ENCODE measurements around the gene UGT1A6.
"Not testable (repeated sequence)": the region's sequence is repeated elsewhere in the genome, so short reads cannot be mapped to it uniquely, and the experiment has no call there.

The UGT1A6 gene

DNA sequence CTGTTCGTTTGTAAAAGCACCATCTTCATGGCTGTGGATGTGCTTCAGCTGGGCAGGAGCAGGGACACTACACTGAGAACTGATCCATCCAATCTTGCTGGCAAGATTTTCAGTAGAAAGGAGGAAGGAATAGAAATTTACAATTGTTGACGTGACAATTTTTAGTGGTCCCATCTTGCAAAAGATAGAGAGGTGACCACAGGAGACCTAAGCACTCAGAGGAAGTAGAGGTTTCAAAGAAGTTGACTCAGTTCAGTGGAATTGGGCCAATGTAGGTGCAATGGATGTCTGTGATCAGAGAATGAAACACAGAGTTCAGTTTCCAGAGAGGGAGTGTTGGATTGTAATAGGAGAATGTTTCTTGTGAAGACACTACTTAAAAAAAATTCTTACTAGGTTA is 21.4 kb downstream of the UGT1A6 start:
- Mint-ChIP-seq H3K27me3 (peaks cover 16% of the 10 kb centered on the region), H3K36me3 (no peaks in the 10 kb centered on the region), H3K27ac (no peak overlapping the region), H3K4me3 (no peak overlapping the region), H3K4me1 (peaks cover 6% of the 10 kb centered on the region), H3K9me3 (no peaks in the 10 kb centered on the region)
- ATAC-seq (ENCODE audit: low read depth) (no peak), DNase-seq (ENCODE audit: low spot score in 2 of 2) (no peak)

DNA sequence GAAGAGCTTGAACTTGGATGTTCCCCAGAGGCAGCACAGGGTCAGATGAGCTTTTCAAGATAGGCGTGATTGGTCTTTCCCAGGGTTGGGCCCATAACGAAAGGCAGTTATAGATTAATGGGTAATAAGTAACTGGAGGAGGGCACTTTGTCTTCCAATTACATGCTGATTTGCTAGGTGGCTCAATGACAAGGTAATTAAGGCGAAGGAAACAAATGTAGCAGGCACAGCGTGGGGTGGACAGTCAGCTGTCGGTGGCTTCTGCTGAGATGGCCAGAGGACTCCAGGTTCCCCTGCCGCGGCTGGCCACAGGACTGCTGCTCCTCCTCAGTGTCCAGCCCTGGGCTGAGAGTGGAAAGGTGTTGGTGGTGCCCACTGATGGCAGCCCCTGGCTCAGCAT is 25.9 kb downstream of the UGT1A6 start, which contains the start of gene UGT1A4:
UGT1A4 (plus strand) TSS at position 185 of the 400 bp plus-strand sequence; CDS start at position 270, 85 bp downstream.
- no peak for ATAC-seq (ENCODE audit: low read depth)
- no peak for DNase-seq (ENCODE audit: low spot score in 2 of 2)
- Mint-ChIP-seq H3K4me3 (no peak within 1 kb of the TSS), H3K36me3 (no peaks in the 10 kb centered on the region), H3K4me1 (no peaks in the 10 kb centered on the region), H3K9me3 (no peaks in the 10 kb centered on the region), H3K27me3 (peaks cover 14% of the 10 kb centered on the region), H3K27ac (no peak within 1 kb of the TSS)

DNA sequence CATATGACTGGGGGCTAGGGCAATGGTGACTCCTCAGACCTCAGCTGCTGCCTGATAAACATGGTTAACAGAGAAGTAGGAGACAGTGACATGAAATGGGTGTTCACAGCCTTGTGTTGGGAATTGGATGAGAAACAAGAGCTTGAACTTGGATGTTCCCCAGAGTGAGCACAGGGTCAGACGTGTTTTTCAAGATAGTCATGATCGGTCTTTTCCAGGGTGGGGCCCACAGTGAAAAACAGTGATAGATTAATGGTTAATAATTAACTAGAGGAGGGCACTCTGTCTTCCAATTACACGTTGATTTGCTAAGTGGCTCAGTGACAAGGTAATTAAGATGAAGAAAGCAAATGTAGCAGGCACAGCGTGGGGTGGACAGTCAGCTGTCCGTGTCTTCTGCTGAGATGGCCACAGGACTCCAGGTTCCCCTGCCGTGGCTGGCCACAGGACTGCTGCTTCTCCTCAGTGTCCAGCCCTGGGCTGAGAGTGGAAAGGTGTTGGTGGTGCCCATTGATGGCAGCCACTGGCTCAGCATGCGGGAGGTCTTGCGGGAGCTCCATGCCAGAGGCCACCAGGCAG is 36.1 kb downstream of the UGT1A6 start, which contains the start of gene UGT1A3:
UGT1A3 (plus strand) TSS at position 320 of the 579 bp plus-strand sequence; CDS start at position 405, 85 bp downstream.
- no peak within 1 kb of the TSS for H3K4me3 Mint-ChIP-seq
- H3K27me3 Mint-ChIP-seq, result peaks cover 16% of the 10 kb centered on the region
- no peaks in the 10 kb centered on the region for H3K4me1 Mint-ChIP-seq
- no peak for ATAC-seq (ENCODE audit: low read depth)
- DNase-seq (ENCODE audit: low spot score in 2 of 2), result no peak
- H3K9me3 Mint-ChIP-seq, result no peaks in the 10 kb centered on the region
- H3K36me3 Mint-ChIP-seq, result no peaks in the 10 kb centered on the region
- no peak within 1 kb of the TSS for H3K27ac Mint-ChIP-seq

DNA sequence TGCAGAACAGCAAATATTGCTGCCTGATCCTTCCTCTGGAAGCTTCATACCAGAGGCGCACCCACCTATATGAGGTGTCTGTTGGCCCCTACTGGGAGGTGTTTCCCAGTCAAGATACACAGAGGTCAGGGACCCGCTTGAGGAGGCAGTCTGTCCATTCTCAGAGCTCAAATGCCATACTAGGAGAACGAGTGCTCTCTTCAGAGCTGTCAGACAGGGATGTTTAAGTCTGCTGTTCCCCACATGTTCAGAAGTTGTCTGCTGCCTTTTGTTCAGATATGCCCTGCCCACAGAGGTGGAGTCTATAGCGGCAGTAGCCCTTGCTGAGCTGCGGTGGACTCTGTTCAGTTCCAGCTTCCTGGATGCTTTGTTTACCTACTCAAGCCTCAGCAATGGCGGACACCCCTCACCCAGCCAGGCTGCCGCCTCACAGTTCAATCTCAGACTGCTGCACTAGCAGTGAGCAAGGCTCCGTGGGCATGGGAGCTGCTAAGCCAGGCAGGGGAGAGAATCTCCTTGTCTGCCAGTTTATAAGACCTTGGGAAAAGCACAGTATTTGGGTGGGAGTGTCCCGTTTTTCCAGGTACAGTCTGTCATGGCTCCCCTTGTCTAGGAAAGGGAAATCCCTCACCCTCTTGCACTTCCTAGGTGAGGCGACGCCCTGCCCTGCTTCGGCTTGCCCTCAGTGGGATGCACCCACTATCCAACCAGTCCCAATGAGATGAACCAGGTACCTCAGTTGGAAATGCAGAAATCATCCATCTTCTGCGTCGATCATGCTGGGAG is 44.4 kb downstream of the UGT1A6 start:
- not testable (repeated sequence) for H3K36me3 Mint-ChIP-seq; DNase-seq (ENCODE audit: low spot score in 2 of 2); H3K9me3 Mint-ChIP-seq

DNA sequence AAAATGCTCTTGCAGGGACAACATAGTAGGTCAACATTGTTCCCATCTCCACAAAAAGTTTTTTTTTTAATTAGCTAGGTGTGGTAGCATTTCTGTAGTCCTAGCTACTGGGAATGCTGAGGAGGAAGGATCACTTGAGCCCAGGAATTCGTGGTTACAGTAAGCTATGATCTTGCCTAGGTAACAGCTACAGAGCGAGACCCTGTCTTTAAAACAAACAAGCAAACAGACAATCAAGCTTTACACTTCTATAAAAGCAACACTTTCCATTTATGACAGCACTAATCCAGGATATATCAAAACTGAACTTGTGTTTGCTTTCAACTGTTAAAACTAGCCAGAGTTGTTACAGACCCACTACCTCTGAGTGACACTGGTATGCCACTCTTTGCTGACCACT is 48.2 kb downstream of the UGT1A6 start:
- ATAC-seq (ENCODE audit: low read depth) (no peak), DNase-seq (ENCODE audit: low spot score in 2 of 2) (no peak)
- no peaks in the 10 kb centered on the region for H3K9me3 Mint-ChIP-seq
- H3K4me1 Mint-ChIP-seq, result no peaks in the 10 kb centered on the region
- peaks cover 25% of the 10 kb centered on the region for H3K27me3 Mint-ChIP-seq
- H3K27ac Mint-ChIP-seq, result no peak overlapping the region
- H3K36me3 Mint-ChIP-seq, result no peaks in the 10 kb centered on the region
- H3K4me3 Mint-ChIP-seq, result no peak overlapping the region

More for the DNA sequence above, 44.4 kb downstream of the UGT1A6 start:
- not testable (repeated sequence) for H3K4me3 Mint-ChIP-seq; ATAC-seq (ENCODE audit: low read depth); H3K27ac Mint-ChIP-seq; H3K4me1 Mint-ChIP-seq
- peaks cover 28% of the 10 kb centered on the region for H3K27me3 Mint-ChIP-seq

DNA sequence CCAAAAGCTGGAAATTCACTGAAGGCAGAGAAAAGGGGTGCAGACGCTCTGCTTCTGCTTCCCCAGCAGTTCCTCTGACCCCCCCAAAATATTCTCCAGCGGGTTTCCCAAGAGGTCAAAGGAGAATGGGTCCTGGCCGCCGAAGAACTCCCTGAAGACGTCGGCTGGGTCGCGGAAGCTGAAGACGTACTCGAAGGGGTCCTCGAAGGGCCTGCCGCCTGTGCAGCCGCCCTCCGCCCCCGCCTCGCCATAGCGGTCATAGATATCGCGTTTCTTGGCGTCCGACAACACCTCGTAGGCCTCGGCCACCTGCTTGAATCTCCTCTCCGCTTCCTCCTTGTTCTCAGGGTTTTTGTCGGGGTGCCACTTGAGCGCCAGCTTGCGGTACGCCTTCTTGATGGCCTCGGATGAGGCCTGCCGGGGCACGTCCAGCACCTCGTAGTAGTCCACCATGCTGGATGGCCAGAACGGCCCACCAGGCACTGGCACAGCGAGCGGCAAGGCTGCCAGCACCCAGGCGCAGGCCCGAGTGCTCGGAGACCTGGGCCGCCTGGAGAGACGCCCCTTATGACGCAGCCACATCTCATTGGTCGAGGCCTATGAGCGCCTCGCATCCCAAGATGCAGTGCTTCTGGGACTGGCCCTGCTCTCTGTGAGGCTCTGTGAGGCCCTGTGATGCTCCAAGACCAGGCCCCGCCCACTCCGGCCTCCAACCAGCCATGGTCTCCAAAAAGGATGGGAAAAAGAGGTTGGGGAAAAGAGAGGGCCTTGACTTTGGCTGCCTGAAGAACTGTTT is 51.0 kb downstream of the UGT1A6 start:
- Mint-ChIP-seq H3K4me1 (no peaks in the 10 kb centered on the region), H3K27me3 (peaks cover 28% of the 10 kb centered on the region), H3K4me3 (no peak overlapping the region), H3K27ac (no peak overlapping the region), H3K36me3 (no peaks in the 10 kb centered on the region), H3K9me3 (no peaks in the 10 kb centered on the region)
- DNase-seq (ENCODE audit: low spot score in 2 of 2), result no peak
- ATAC-seq (ENCODE audit: low read depth), result no peak

GRCh38 chr2:233745073-233745755 is 52.5 kb downstream of the UGT1A6 start:
- no peak for ATAC-seq (ENCODE audit: low read depth)
- DNase-seq (ENCODE audit: low spot score in 2 of 2), result no peak
- Mint-ChIP-seq H3K9me3 (peaks cover 5% of the 10 kb centered on the region), H3K27ac (no peak overlapping the region), H3K27me3 (peaks cover 26% of the 10 kb centered on the region), H3K36me3 (peaks cover 3% of the 10 kb centered on the region), H3K4me1 (no peaks in the 10 kb centered on the region), H3K4me3 (no peak overlapping the region)

DNA sequence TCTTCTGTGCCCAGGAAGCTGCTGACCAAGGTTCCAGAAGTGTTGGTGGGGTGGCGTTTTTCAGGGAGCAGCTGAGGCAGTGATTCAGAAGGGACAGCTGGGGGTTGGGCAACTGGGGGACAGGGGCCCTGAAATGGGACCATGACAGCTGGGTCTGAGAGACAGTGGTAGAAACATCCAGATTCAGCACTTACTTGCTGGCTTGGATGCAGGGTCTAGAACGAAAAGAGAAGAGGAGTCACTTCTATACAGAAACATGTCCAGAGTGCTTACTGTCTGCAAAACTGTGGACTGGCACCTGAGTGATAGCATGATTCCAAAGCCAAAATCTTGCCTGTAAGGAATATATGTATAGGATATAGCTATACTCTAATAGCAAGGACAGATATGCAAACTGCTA is 53.1 kb downstream of the UGT1A6 start:
- not testable (repeated sequence) for H3K27ac Mint-ChIP-seq; H3K4me1 Mint-ChIP-seq; H3K36me3 Mint-ChIP-seq; H3K9me3 Mint-ChIP-seq; H3K4me3 Mint-ChIP-seq; DNase-seq (ENCODE audit: low spot score in 2 of 2); ATAC-seq (ENCODE audit: low read depth)
- peaks cover 26% of the 10 kb centered on the region for H3K27me3 Mint-ChIP-seq

GRCh38 chr2:233746475-233747282 is 54.0 kb downstream of the UGT1A6 start:
- Mint-ChIP-seq H3K27me3 (peaks cover 23% of the 10 kb centered on the region), H3K27ac (no peak overlapping the region), H3K4me1 (no peaks in the 10 kb centered on the region), H3K9me3 (peaks cover 9% of the 10 kb centered on the region), H3K4me3 (no peak overlapping the region), H3K36me3 (peaks cover 5% of the 10 kb centered on the region)
- DNase-seq (ENCODE audit: low spot score in 2 of 2) (no peak), ATAC-seq (ENCODE audit: low read depth) (no peak)

DNA sequence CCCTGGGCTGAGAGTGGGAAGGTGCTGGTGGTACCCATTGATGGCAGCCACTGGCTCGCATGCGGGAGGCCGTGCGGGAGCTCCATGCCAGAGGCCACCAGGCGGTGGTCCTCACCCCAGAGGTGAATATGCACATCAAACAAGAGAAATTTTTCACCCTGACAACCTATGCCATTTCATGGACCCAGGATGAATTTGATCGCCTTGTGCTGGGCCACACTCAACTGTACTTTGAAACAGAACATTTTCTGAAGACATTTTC is 54.5 kb downstream of the UGT1A6 start:
- no peak for DNase-seq (ENCODE audit: low spot score in 2 of 2)
- peaks cover 7% of the 10 kb centered on the region for H3K36me3 Mint-ChIP-seq
- H3K27ac Mint-ChIP-seq, result no peak overlapping the region
- H3K9me3 Mint-ChIP-seq, result peaks cover 11% of the 10 kb centered on the region
- ATAC-seq (ENCODE audit: low read depth), result no peak
- H3K4me3 Mint-ChIP-seq, result no peak overlapping the region
- H3K27me3 Mint-ChIP-seq, result peaks cover 23% of the 10 kb centered on the region
- no peaks in the 10 kb centered on the region for H3K4me1 Mint-ChIP-seq

DNA sequence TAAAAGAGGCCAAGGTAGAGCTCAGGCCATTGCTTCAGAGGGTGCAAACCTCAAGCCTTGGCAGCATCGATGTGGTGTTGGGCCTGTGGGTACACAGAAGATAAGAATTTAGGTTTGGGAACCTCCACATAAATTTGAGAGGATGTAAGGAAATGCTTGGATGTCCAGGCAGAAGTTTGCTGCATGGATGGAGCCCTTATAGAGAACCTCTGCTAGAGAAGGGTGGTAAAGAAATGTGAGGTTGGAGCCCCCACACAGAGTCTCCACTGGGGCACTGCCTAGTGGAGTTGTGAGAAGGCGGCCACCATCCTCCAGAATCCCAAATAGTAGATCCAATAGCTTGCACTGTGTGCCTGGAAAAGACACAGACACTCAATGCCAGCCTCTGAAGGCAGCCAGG is 58.0 kb downstream of the UGT1A6 start:
- Mint-ChIP-seq H3K27me3 (peaks cover 22% of the 10 kb centered on the region), H3K9me3 (peaks cover 13% of the 10 kb centered on the region)
- not testable (repeated sequence) for DNase-seq (ENCODE audit: low spot score in 2 of 2); H3K27ac Mint-ChIP-seq; H3K4me1 Mint-ChIP-seq; H3K36me3 Mint-ChIP-seq; H3K4me3 Mint-ChIP-seq; ATAC-seq (ENCODE audit: low read depth)

DNA sequence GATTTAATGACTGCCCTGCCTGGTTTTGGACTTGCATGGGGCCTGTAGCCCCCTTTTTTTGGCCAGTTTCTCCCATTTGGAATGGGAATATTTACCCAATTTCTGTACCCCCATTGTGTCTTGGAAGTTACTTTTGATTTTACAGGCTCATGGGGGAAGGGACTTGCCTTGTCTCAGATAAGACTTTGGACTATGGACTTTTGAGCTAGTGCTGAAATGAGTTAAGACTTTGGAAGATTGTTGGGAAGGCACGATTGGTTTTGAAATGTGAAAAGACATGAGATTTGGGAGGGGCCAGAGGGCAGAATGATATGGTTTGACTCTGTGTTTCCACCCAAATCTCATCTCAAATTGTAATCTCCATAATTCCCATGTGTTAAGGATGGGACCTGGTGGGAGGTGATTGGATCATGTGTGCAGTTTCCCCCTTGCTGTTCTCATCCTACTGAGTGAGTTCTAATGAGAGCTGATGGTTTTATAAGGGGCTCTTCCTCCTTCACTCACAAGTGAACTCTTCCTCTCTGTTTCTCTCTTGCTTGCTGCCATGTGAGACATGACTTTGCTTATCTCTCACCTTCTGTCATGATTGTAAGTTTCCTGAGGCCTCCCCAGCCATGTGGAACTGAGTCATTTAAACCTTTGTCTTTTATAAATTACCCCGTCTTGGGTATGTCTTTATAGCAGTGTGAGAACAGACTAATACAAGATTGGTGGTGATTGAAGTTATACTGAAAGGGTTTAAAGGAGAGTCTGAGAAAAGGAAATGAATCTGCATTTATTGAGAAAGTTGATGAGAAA is 58.7 kb downstream of the UGT1A6 start:
- not testable (repeated sequence) for H3K36me3 Mint-ChIP-seq; H3K4me3 Mint-ChIP-seq; ATAC-seq (ENCODE audit: low read depth); DNase-seq (ENCODE audit: low spot score in 2 of 2); H3K4me1 Mint-ChIP-seq; H3K27ac Mint-ChIP-seq
- H3K9me3 Mint-ChIP-seq, result peaks cover 13% of the 10 kb centered on the region
- H3K27me3 Mint-ChIP-seq, result peaks cover 22% of the 10 kb centered on the region

Measured in memory B cell (primary cell).